H9 (cell line): ENCODE data around the gene UPK3A. TPM values are rescaled to one million over a fixed set of nuclear protein-coding genes. Genes with fewer than 3 reads are reported as not detected.

ENCODE experiments used
- DNase-seq: peaks from one replicate; pipeline ENCODE4 v3.0.0-alpha.2; 2017
- H2AFZ ChIP-seq: one replicate; pipeline ENCODE4 v1.6.1; 2013; ENCODE audit warnings: mild to moderate bottlenecking, low read length, control low read depth, moderate library complexity
- H2AK5ac ChIP-seq: 2 replicates; pipeline ENCODE4 v1.6.1; 2013; ENCODE audit warnings: low read length, control low read depth, mixed read lengths; ENCODE audit not compliant: insufficient read length
- H2BK120ac ChIP-seq: one replicate; pipeline ENCODE4 v1.6.1; 2013; ENCODE audit warnings: low read depth, mild to moderate bottlenecking, low read length, control low read depth, inconsistent platforms; ENCODE audit not compliant: poor library complexity, severe bottlenecking
- H2BK12ac ChIP-seq: 2 replicates; pipeline ENCODE4 v1.6.1; 2013; ENCODE audit warnings: low read length, control low read depth, mixed read lengths, low read depth; ENCODE audit not compliant: insufficient read length
- H2BK15ac ChIP-seq: 2 replicates; pipeline ENCODE4 v1.6.1; 2013; ENCODE audit warnings: low read depth, low read length, control low read depth
- H2BK20ac ChIP-seq: one replicate; pipeline ENCODE4 v1.6.1; 2013; ENCODE audit warnings: low read depth, mild to moderate bottlenecking, low read length, control low read depth, inconsistent platforms; ENCODE audit not compliant: poor library complexity, severe bottlenecking
- H2BK5ac ChIP-seq: 2 replicates; pipeline ENCODE4 v1.6.1; 2013; ENCODE audit warnings: low read length, control low read depth, mixed read lengths; ENCODE audit not compliant: insufficient read length
- H3K14ac ChIP-seq: 2 replicates; pipeline ENCODE4 v1.6.1; 2013; ENCODE audit warnings: low read length, control low read depth; ENCODE audit not compliant: insufficient read depth
- H3K18ac ChIP-seq: 2 replicates; pipeline ENCODE4 v1.6.1; 2013; ENCODE audit warnings: low read depth, mild to moderate bottlenecking, mixed read lengths, low read length, control low read depth; ENCODE audit not compliant: insufficient read length
- H3K23ac ChIP-seq: 2 replicates; pipeline ENCODE4 v1.6.1; 2013; ENCODE audit warnings: low read length, control low read depth, mixed read lengths, low read depth; ENCODE audit not compliant: insufficient read length
- H3K23me2 ChIP-seq: 2 replicates; pipeline ENCODE4 v1.6.1; 2013; ENCODE audit warnings: low read depth, mild to moderate bottlenecking, mixed read lengths, low read length, control low read depth; ENCODE audit not compliant: insufficient read length, poor library complexity, severe bottlenecking
- H3K27ac ChIP-seq: 2 replicates; pipeline ENCODE4 v1.5.1; 2013; ENCODE audit warnings: low read length, control low read depth, mixed read lengths, low read depth; ENCODE audit not compliant: insufficient read length
- H3K27me3 ChIP-seq: 2 replicates; pipeline ENCODE4 v1.6.1; 2013; ENCODE audit warnings: low read length, control low read depth, inconsistent platforms; ENCODE audit not compliant: insufficient read depth
- H3K4ac ChIP-seq: 2 replicates; pipeline ENCODE4 v1.6.1; 2013; ENCODE audit warnings: low read depth, mild to moderate bottlenecking, control low read depth, inconsistent platforms, low read length, moderate library complexity
- H3K4me1 ChIP-seq: 2 replicates; pipeline ENCODE4 v1.6.1; 2013; ENCODE audit warnings: low read length, control low read depth, inconsistent platforms; ENCODE audit not compliant: insufficient read depth
- H3K4me2 ChIP-seq: 2 replicates; pipeline ENCODE4 v1.6.1; 2013; ENCODE audit warnings: low read length, control low read depth, mixed read lengths; ENCODE audit not compliant: insufficient read length, insufficient read depth
- H3K56ac ChIP-seq: 2 replicates; pipeline ENCODE4 v1.6.1; 2013; ENCODE audit warnings: low read depth, mild to moderate bottlenecking, mixed read lengths, low read length, control low read depth; ENCODE audit not compliant: insufficient read length
- H3K79me1 ChIP-seq: 2 replicates; pipeline ENCODE4 v1.6.1; 2013; ENCODE audit warnings: low read depth, mild to moderate bottlenecking, moderate library complexity, low read length, control low read depth, inconsistent platforms; ENCODE audit not compliant: insufficient read depth, poor library complexity, severe bottlenecking
- H3K79me2 ChIP-seq: 2 replicates; pipeline ENCODE4 v1.6.1; 2013; ENCODE audit warnings: low read length, control low read depth, inconsistent platforms; ENCODE audit not compliant: insufficient read depth
- H3K9ac ChIP-seq: 2 replicates; pipeline ENCODE4 v1.6.1; 2013; ENCODE audit warnings: low read length, control low read depth, mixed read lengths; ENCODE audit not compliant: insufficient read length; ENCODE audit errors: extremely low read depth
- H3K9me3 ChIP-seq: one replicate; pipeline ENCODE4 v1.6.1; 2013; ENCODE audit warnings: low read depth, low read length, inconsistent platforms; ENCODE audit not compliant: control insufficient read depth
- H3T11ph ChIP-seq: one replicate; pipeline ENCODE4 v1.6.1; 2013; ENCODE audit warnings: mild to moderate bottlenecking, low read length, control low read depth, inconsistent platforms
- H4K20me1 ChIP-seq: one replicate; pipeline ENCODE4 v1.6.1; 2013; ENCODE audit not compliant: control insufficient read depth, insufficient read length, insufficient read depth
- H4K5ac ChIP-seq: 2 replicates; pipeline ENCODE4 v1.6.1; 2013; ENCODE audit warnings: low read depth, mild to moderate bottlenecking, mixed read lengths, low read length, control low read depth; ENCODE audit not compliant: insufficient read length
- H4K8ac ChIP-seq: replicated peaks from 2 replicates; pipeline ENCODE4 v1.6.1; 2013; ENCODE audit warnings: low read length, control low read depth, mixed read lengths, low read depth; ENCODE audit not compliant: insufficient read length
- H4K91ac ChIP-seq: 2 replicates; pipeline ENCODE4 v1.6.1; 2013; ENCODE audit warnings: low read depth, mild to moderate bottlenecking, moderate library complexity, mixed read lengths, low read length, control low read depth; ENCODE audit not compliant: insufficient read length
- H3K27ac Mint-ChIP-seq, 3 experiments: 2 replicates in 2 of 3; 3 replicates in 1 of 3; pipeline ENCODE4 v1.8.0; 2020 to 2021; ENCODE audit warnings: mixed read lengths in 3 of 3, mild to moderate bottlenecking in 1 of 3, moderate library complexity in 1 of 3
- H3K27me3 Mint-ChIP-seq: 2 replicates; pipeline ENCODE4 v1.8.0; 2021; ENCODE audit warnings: low read depth, mild to moderate bottlenecking, moderate library complexity, mixed read lengths
- H3K36me3 Mint-ChIP-seq, 3 experiments: 2 replicates in 2 of 3; 3 replicates in 1 of 3; pipeline ENCODE4 v1.8.0; 2020 to 2021; ENCODE audit warnings: low read depth in 3 of 3, mixed read lengths in 3 of 3; ENCODE audit not compliant: insufficient read depth in 1 of 3
- H3K4me1 Mint-ChIP-seq, 2 experiments: 2 replicates each; pipeline ENCODE4 v1.8.0; 2020; ENCODE audit warnings: mixed read lengths in 2 of 2
- H3K4me3 Mint-ChIP-seq, 2 experiments: 2 replicates in 1 of 2; 3 replicates in 1 of 2; pipeline ENCODE4 v1.8.0; 2020 to 2021; ENCODE audit warnings: mild to moderate bottlenecking in 2 of 2, mixed read lengths in 2 of 2, moderate library complexity in 1 of 2
- H3K9me3 Mint-ChIP-seq, 2 experiments: 2 replicates in 1 of 2; 3 replicates in 1 of 2; pipeline ENCODE4 v1.8.0; 2020; ENCODE audit warnings: mild to moderate bottlenecking in 2 of 2, mixed read lengths in 2 of 2, moderate library complexity in 1 of 2
- WGBS: extraction: QIAGEN DNeasy Blood & Tissue Kit; methylation state at CpG from one replicate; pipeline ENCODE4 v1.1.7; 2013; ENCODE audit warnings: missing lambda C conversion rate, low lambda C conversion rate, mixed read lengths; ENCODE audit not compliant: insufficient read length; ENCODE audit errors: extremely low coverage; 5-methylcytosine and 5-hydroxymethylcytosine counted together
- total RNA-seq: library from RNA; stranded (reverse); gene quantifications from 2 replicates; pipeline ENCODE4 v1.2.1, GENCODE V29; 2021
- TF ChIP-seq, protein P1 (sequence below): fragments of 200-600 bp; sonication (generic); conservative IDR thresholded peaks from 3 replicates; pipeline ENCODE4 v1.8.0; 2021; ENCODE audit warnings: antibody characterized with exemption, mild to moderate bottlenecking

Gene UPK3A
- total RNA-seq, 1 experiment from 2014 or later = not detected

DNA sequence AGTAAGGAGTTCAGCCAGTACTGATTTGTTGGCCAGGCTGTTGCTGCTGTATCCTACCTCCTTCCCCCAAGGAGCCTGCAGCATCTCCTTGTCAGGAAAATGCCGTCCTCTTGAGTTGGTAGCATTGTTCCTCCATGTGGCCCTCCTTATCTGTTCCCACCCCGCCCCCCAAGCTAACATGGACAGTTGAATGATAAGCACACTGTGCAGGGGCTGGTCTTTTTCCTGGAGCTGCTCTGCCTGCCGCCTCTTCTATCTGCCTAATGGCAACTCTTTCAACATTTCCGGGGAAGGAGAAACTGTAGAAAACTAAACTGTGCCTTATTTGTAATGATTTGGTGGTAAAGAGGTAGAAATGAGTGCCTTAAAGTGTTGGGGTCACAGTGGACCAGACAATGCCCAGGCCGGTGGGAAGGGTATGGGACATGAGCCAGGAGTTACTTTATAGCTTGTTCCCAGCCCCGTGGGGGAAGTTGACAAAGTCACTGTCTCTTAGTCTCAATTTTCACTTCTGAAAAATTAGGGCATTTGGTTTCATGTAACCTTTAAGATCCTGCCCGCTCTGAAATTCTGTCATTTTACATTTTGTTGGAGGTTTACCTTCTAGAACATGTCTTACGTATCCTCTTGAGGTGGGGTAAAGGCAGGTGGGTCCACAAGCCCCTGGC is 29.4 kb downstream of the UPK3A start:
- no peak overlapping the region for H3K27ac ChIP-seq

More for the DNA sequence above, 29.4 kb downstream of the UPK3A start:
- Histone ChIP-seq H3K4me2 (no peak overlapping the region), H3K14ac (no peak overlapping the region), H2AFZ (no peak overlapping the region), H3K23me2 (peaks cover 9% of the 10 kb centered on the region), H3K56ac (no peak overlapping the region), H3K27me3 (no peaks in the 10 kb centered on the region), H3K9ac (no peak overlapping the region), H3K79me2 (no peaks in the 10 kb centered on the region; the same call in 1 of the 2 replicates), H3K4ac (no peak overlapping the region), H3K9me3 (no peaks in the 10 kb centered on the region), H2BK15ac (no peak overlapping the region), H3K18ac (no peak overlapping the region), H2BK5ac (no peak overlapping the region), H3K23ac (no peak overlapping the region), H4K5ac (no peak overlapping the region), H3K79me1 (no peaks in the 10 kb centered on the region), H4K20me1 (no peaks in the 10 kb centered on the region), H2BK120ac (no peak overlapping the region), H4K91ac (no peak overlapping the region), H2BK20ac (no peak overlapping the region), H2AK5ac (no peak overlapping the region), H3T11ph (no peak overlapping the region), H4K8ac (no peak overlapping the region), H3K4me1 (peaks cover 4% of the 10 kb centered on the region), H2BK12ac (no peak overlapping the region)
- TF ChIP-seq, protein P1, sequence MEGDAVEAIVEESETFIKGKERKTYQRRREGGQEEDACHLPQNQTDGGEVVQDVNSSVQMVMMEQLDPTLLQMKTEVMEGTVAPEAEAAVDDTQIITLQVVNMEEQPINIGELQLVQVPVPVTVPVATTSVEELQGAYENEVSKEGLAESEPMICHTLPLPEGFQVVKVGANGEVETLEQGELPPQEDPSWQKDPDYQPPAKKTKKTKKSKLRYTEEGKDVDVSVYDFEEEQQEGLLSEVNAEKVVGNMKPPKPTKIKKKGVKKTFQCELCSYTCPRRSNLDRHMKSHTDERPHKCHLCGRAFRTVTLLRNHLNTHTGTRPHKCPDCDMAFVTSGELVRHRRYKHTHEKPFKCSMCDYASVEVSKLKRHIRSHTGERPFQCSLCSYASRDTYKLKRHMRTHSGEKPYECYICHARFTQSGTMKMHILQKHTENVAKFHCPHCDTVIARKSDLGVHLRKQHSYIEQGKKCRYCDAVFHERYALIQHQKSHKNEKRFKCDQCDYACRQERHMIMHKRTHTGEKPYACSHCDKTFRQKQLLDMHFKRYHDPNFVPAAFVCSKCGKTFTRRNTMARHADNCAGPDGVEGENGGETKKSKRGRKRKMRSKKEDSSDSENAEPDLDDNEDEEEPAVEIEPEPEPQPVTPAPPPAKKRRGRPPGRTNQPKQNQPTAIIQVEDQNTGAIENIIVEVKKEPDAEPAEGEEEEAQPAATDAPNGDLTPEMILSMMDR = no peak
- DNase-seq = no peak
- WGBS = no CpG with 5 or more reads among the region's 8 CpGs
- H3K27me3 Mint-ChIP-seq = peaks cover 9% of the 10 kb centered on the region
- H3K36me3 Mint-ChIP-seq = peaks cover 4 to 9% (median 6%) of the 10 kb centered on the region in 3 experiments; a peak in 2 of 7 replicates
- no peak overlapping the region; a peak in 1 of 7 replicates for H3K27ac Mint-ChIP-seq
- H3K4me1 Mint-ChIP-seq = peaks cover 38 to 46% of the 10 kb centered on the region in 2 experiments
- no peaks in the 10 kb centered on the region for H3K9me3 Mint-ChIP-seq
- H3K4me3 Mint-ChIP-seq = no peak overlapping the region
